HEK293 (cell line): Measurements from ENCODE around the gene KRT7.

Experiments used
- GLIS2 ChIP-seq: fragments of 450-650 bp; formaldehyde crosslinking; IDR thresholded peaks from 2 replicates; pipeline ENCODE4 v1.5.1; 2016; ENCODE audit warnings: missing biosample characterization, missing genetic modification characterization
- KLF16 ChIP-seq: fragments of 450-650 bp; formaldehyde crosslinking; IDR thresholded peaks from 2 replicates; pipeline ENCODE4 v1.5.1; 2017; ENCODE audit warnings: missing biosample characterization, missing genetic modification characterization
- KLF17 ChIP-seq: fragments of 450-650 bp; formaldehyde crosslinking; IDR thresholded peaks from 2 replicates; pipeline ENCODE4 v1.5.1; 2016; ENCODE audit warnings: missing biosample characterization, missing genetic modification characterization
- ZBTB1 ChIP-seq: fragments of 450-650 bp; formaldehyde crosslinking; IDR thresholded peaks from 2 replicates; pipeline ENCODE4 v1.5.1; 2016; ENCODE audit warnings: missing biosample characterization, missing genetic modification characterization
- ZBTB21 ChIP-seq: fragments of 450-650 bp; formaldehyde crosslinking; IDR thresholded peaks from 2 replicates; pipeline ENCODE4 v1.5.1; 2017; ENCODE audit warnings: missing biosample characterization, missing genetic modification characterization
- ZBTB44 ChIP-seq: fragments of 450-650 bp; IDR thresholded peaks from 2 replicates; pipeline ENCODE4 v1.5.1; 2018; ENCODE audit warnings: missing biosample characterization, mild to moderate bottlenecking, missing genetic modification characterization
- ZEB2 ChIP-seq: fragments of 450-650 bp; formaldehyde crosslinking; IDR thresholded peaks from 2 replicates; pipeline ENCODE4 v1.5.1; 2016; ENCODE audit warnings: missing biosample characterization, missing genetic modification characterization
- ZNF2 ChIP-seq: fragments of 450-650 bp; formaldehyde crosslinking; IDR thresholded peaks from 2 replicates; pipeline ENCODE4 v1.5.1; 2016; ENCODE audit warnings: missing biosample characterization, missing genetic modification characterization
- ZNF248 ChIP-seq: fragments of 450-650 bp; formaldehyde crosslinking; IDR thresholded peaks from 2 replicates; pipeline ENCODE4 v1.5.1; 2017; ENCODE audit warnings: missing biosample characterization, missing genetic modification characterization
- ZNF266 ChIP-seq: fragments of 450-650 bp; formaldehyde crosslinking; IDR thresholded peaks from 2 replicates; pipeline ENCODE4 v1.5.1; 2016; ENCODE audit warnings: missing biosample characterization, missing genetic modification characterization, low read depth
- ZNF449 ChIP-seq: fragments of 450-650 bp; formaldehyde crosslinking; IDR thresholded peaks from 2 replicates; pipeline ENCODE4 v1.5.1; 2017; ENCODE audit warnings: missing biosample characterization, mild to moderate bottlenecking, missing genetic modification characterization, moderate library complexity
- ZNF544 ChIP-seq: fragments of 450-650 bp; formaldehyde crosslinking; IDR thresholded peaks from 2 replicates; pipeline ENCODE4 v1.5.0; 2017; ENCODE audit warnings: missing biosample characterization, missing genetic modification characterization
- ZNF571 ChIP-seq: fragments of 450-650 bp; formaldehyde crosslinking; IDR thresholded peaks from 2 replicates; pipeline ENCODE4 v1.5.0; 2017; ENCODE audit warnings: missing biosample characterization, missing genetic modification characterization
- ZNF621 ChIP-seq: fragments of 450-650 bp; formaldehyde crosslinking; IDR thresholded peaks from 2 replicates; pipeline ENCODE4 v1.5.1; 2017; ENCODE audit warnings: missing biosample characterization, missing genetic modification characterization
- ZNF654 ChIP-seq: fragments of 450-650 bp; formaldehyde crosslinking; IDR thresholded peaks from 2 replicates; pipeline ENCODE4 v1.5.1; 2016; ENCODE audit warnings: low read depth, missing biosample characterization, missing genetic modification characterization
- ZNF785 ChIP-seq: fragments of 450-650 bp; formaldehyde crosslinking; IDR thresholded peaks from 2 replicates; pipeline ENCODE4 v1.5.1; 2016; ENCODE audit warnings: missing biosample characterization, missing genetic modification characterization
- ZXDB ChIP-seq: fragments of 450-650 bp; formaldehyde crosslinking; IDR thresholded peaks from 2 replicates; pipeline ENCODE4 v1.5.1; 2016; ENCODE audit warnings: missing biosample characterization, missing genetic modification characterization
- TF ChIP-seq, protein P1 (sequence below): fragments of 450-650 bp; formaldehyde crosslinking; IDR thresholded peaks from 2 replicates; pipeline ENCODE4 v1.5.1; 2016; ENCODE audit warnings: missing biosample characterization, missing genetic modification characterization, borderline replicate concordance
- TF ChIP-seq, protein P2 (sequence below): fragments of 450-650 bp; formaldehyde crosslinking; IDR thresholded peaks from 2 replicates; pipeline ENCODE4 v1.5.1; 2017; ENCODE audit warnings: missing biosample characterization, missing genetic modification characterization
- TF ChIP-seq, protein P3 (sequence below): fragments of 450-650 bp; formaldehyde crosslinking; IDR thresholded peaks from 2 replicates; pipeline ENCODE4 v1.5.1; 2016; ENCODE audit warnings: missing biosample characterization, missing genetic modification characterization
- TF ChIP-seq, protein P4 (sequence below): fragments of 450-650 bp; formaldehyde crosslinking; IDR thresholded peaks from 2 replicates; pipeline ENCODE4 v1.5.1; 2016; ENCODE audit warnings: missing biosample characterization, missing genetic modification characterization
- TF ChIP-seq, protein P5 (sequence below): fragments of 450-650 bp; formaldehyde crosslinking; IDR thresholded peaks from 2 replicates; pipeline ENCODE4 v1.5.1; 2016; ENCODE audit warnings: missing biosample characterization, missing genetic modification characterization

The KRT7 gene

DNA sequence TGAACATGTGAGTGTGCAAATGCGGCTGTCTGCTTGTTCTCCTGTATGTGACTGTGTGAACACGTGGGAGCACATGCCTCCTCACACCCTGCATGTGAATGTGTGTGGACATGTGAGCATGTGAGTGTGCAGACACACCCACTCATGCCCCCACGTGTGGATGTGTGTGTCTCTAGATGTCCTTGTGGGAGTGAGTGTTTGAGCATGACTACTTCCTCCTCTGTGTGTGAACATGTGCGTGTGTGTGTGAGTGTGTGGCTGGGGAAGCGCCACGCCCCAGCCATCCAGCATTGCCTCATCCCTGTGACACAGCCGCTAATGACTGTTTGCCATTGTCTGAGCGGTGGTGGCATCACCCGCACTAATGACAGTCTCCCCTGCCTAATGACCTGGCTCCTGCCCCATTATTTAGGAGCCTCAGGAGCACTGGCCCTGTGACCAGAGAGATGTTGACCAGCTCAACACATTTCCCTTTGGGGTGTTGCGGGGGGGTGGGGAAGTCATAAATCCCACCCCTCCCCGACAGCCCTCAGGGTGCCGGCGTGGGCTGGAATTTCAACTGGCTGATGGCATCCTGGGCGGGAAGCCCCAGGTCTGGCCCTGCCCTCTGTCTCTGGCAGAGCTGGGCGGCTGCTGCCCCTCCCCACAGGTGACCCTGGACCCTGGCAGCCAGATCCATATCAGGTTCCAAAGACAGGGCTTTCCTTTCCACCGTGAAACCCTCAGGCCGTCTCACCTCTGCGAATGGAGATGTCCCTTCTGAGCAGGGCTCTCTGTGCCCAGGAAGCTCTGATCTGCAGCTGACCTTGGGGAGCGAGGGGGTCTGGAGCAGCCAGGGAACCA lies 29.7 kb upstream of the KRT7 start (continued):
- TF ChIP-seq, protein P1, sequence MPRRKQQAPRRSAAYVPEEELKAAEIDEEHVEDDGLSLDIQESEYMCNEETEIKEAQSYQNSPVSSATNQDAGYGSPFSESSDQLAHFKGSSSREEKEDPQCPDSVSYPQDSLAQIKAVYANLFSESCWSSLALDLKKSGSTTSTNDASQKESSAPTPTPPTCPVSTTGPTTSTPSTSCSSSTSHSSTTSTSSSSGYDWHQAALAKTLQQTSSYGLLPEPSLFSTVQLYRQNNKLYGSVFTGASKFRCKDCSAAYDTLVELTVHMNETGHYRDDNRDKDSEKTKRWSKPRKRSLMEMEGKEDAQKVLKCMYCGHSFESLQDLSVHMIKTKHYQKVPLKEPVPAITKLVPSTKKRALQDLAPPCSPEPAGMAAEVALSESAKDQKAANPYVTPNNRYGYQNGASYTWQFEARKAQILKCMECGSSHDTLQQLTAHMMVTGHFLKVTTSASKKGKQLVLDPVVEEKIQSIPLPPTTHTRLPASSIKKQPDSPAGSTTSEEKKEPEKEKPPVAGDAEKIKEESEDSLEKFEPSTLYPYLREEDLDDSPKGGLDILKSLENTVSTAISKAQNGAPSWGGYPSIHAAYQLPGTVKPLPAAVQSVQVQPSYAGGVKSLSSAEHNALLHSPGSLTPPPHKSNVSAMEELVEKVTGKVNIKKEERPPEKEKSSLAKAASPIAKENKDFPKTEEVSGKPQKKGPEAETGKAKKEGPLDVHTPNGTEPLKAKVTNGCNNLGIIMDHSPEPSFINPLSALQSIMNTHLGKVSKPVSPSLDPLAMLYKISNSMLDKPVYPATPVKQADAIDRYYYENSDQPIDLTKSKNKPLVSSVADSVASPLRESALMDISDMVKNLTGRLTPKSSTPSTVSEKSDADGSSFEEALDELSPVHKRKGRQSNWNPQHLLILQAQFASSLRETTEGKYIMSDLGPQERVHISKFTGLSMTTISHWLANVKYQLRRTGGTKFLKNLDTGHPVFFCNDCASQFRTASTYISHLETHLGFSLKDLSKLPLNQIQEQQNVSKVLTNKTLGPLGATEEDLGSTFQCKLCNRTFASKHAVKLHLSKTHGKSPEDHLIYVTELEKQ (tag by site-specific recombination) = 0 out of 2 replicates have a peak, but pooled peaks have one; percentile 46
- TF ChIP-seq ZBTB1 (tag by site-specific recombination) (no peak), ZBTB44 (tag by site-specific recombination) (no peak), ZNF449 (no peak), ZNF654 (tag by site-specific recombination) (no peak), GLIS2 (tag by site-specific recombination) (peak; percentile 26; the same call in 1 of the 2 replicates), ZNF571 (tag by site-specific recombination) (no peak), KLF16 (tag by site-specific recombination) (peak; percentile 96), ZBTB21 (tag by site-specific recombination) (peak; percentile 88), ZNF2 (no peak), ZNF621 (tag by site-specific recombination) (0 out of 2 replicates have a peak, but pooled peaks have one; percentile 73), ZEB2 (peak; percentile 72), ZNF266 (peak; percentile 12; the same call in 1 of the 2 replicates), KLF17 (peak; percentile 97), ZNF544 (tag by site-specific recombination) (no peak), ZNF785 (tag by site-specific recombination) (peak; percentile 78; the same call in 1 of the 2 replicates), ZNF248 (no peak), ZXDB (tag by site-specific recombination) (no peak)
- TF ChIP-seq, protein P2, sequence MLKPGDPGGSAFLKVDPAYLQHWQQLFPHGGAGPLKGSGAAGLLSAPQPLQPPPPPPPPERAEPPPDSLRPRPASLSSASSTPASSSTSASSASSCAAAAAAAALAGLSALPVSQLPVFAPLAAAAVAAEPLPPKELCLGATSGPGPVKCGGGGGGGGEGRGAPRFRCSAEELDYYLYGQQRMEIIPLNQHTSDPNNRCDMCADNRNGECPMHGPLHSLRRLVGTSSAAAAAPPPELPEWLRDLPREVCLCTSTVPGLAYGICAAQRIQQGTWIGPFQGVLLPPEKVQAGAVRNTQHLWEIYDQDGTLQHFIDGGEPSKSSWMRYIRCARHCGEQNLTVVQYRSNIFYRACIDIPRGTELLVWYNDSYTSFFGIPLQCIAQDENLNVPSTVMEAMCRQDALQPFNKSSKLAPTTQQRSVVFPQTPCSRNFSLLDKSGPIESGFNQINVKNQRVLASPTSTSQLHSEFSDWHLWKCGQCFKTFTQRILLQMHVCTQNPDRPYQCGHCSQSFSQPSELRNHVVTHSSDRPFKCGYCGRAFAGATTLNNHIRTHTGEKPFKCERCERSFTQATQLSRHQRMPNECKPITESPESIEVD (tag by site-specific recombination) = no peak
- TF ChIP-seq, protein P3, sequence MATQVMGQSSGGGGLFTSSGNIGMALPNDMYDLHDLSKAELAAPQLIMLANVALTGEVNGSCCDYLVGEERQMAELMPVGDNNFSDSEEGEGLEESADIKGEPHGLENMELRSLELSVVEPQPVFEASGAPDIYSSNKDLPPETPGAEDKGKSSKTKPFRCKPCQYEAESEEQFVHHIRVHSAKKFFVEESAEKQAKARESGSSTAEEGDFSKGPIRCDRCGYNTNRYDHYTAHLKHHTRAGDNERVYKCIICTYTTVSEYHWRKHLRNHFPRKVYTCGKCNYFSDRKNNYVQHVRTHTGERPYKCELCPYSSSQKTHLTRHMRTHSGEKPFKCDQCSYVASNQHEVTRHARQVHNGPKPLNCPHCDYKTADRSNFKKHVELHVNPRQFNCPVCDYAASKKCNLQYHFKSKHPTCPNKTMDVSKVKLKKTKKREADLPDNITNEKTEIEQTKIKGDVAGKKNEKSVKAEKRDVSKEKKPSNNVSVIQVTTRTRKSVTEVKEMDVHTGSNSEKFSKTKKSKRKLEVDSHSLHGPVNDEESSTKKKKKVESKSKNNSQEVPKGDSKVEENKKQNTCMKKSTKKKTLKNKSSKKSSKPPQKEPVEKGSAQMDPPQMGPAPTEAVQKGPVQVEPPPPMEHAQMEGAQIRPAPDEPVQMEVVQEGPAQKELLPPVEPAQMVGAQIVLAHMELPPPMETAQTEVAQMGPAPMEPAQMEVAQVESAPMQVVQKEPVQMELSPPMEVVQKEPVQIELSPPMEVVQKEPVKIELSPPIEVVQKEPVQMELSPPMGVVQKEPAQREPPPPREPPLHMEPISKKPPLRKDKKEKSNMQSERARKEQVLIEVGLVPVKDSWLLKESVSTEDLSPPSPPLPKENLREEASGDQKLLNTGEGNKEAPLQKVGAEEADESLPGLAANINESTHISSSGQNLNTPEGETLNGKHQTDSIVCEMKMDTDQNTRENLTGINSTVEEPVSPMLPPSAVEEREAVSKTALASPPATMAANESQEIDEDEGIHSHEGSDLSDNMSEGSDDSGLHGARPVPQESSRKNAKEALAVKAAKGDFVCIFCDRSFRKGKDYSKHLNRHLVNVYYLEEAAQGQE = no peak
- TF ChIP-seq, protein P4, sequence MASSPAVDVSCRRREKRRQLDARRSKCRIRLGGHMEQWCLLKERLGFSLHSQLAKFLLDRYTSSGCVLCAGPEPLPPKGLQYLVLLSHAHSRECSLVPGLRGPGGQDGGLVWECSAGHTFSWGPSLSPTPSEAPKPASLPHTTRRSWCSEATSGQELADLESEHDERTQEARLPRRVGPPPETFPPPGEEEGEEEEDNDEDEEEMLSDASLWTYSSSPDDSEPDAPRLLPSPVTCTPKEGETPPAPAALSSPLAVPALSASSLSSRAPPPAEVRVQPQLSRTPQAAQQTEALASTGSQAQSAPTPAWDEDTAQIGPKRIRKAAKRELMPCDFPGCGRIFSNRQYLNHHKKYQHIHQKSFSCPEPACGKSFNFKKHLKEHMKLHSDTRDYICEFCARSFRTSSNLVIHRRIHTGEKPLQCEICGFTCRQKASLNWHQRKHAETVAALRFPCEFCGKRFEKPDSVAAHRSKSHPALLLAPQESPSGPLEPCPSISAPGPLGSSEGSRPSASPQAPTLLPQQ (tag by site-specific recombination) = peak; percentile 84
- TF ChIP-seq, protein P5, sequence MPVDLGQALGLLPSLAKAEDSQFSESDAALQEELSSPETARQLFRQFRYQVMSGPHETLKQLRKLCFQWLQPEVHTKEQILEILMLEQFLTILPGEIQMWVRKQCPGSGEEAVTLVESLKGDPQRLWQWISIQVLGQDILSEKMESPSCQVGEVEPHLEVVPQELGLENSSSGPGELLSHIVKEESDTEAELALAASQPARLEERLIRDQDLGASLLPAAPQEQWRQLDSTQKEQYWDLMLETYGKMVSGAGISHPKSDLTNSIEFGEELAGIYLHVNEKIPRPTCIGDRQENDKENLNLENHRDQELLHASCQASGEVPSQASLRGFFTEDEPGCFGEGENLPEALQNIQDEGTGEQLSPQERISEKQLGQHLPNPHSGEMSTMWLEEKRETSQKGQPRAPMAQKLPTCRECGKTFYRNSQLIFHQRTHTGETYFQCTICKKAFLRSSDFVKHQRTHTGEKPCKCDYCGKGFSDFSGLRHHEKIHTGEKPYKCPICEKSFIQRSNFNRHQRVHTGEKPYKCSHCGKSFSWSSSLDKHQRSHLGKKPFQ (tag by site-specific recombination) = peak; percentile 93
